Panc1 (cell line): Measurements from ENCODE around the gene HBA1. TPM values are rescaled to one million over a fixed set of nuclear protein-coding genes. Genes with fewer than 3 reads are reported as not detected.
"Not testable (repeated sequence)": the region's sequence is repeated elsewhere in the genome, so short reads cannot be mapped to it uniquely, and the experiment has no call there.

Source experiments
- ATAC-seq: fragments of 200-7000 bp; cut with Tn5 transposase; 2 replicates; pipeline ENCODE4 v1.9.1; 2020; ENCODE audit warnings: mild to moderate bottlenecking, moderate library complexity
- BruUV-seq: library from RNA; stranded (reverse); fragments of 400-500 nt; replicated peaks from 2 replicates; lab custom pipeline; 2021; lab: Mats Ljungman, UMichigan
- CTCF ChIA-PET: fragments of 300-600 bp; sonication (Branson Sonifier 250); formaldehyde crosslinking; loops from one replicate; lab custom pipeline; 2022; ENCODE audit warnings: antibody characterized with exemption; lab: Charles Lee
- POLR2A ChIA-PET: fragments of 300-600 bp; sonication (Branson Sonifier 250); formaldehyde crosslinking; loops from one replicate; lab custom pipeline; 2022; ENCODE audit warnings: antibody characterized with exemption; lab: Charles Lee
- DNase-seq: peaks from one replicate; pipeline ENCODE4 v3.0.0-alpha.2; 2010; ENCODE audit warnings: low read depth, low spot score
- H3K27ac ChIP-seq: 2 replicates; pipeline ENCODE4 v1.5.1; 2011; ENCODE audit warnings: mild to moderate bottlenecking, low read length, inconsistent platforms
- H3K27me3 ChIP-seq: fragments of 200-500 bp; sonication (Bioruptor generic); 2 replicates; pipeline ENCODE4 v1.6.0; 2014; ENCODE audit warnings: low read length, inconsistent platforms; ENCODE audit not compliant: control insufficient read depth, insufficient read depth
- H3K36me3 ChIP-seq: fragments of 200-500 bp; sonication (Bioruptor generic); 2 replicates; pipeline ENCODE4 v1.5.1; 2014; ENCODE audit warnings: inconsistent platforms, mild to moderate bottlenecking, low read length, moderate library complexity; ENCODE audit not compliant: control insufficient read depth, insufficient read depth
- H3K4me1 ChIP-seq: 2 replicates; pipeline ENCODE4 v1.5.1; 2011; ENCODE audit warnings: inconsistent platforms, mild to moderate bottlenecking, low read length, moderate library complexity; ENCODE audit not compliant: control insufficient read depth, insufficient read depth
- H3K4me3 ChIP-seq, 2 experiments: 2 replicates each; pipeline ENCODE4 v1.5.1; 2011 to 2012; ENCODE audit warnings: low read depth in 2 of 2, low read length in 2 of 2, mild to moderate bottlenecking in 2 of 2, inconsistent platforms in 1 of 2, moderate library complexity in 1 of 2
- H3K9me3 ChIP-seq: fragments of 200-500 bp; sonication (Bioruptor generic); 2 replicates; pipeline ENCODE4 v1.5.1; 2014; ENCODE audit warnings: low read depth, mild to moderate bottlenecking, inconsistent platforms, low read length, moderate library complexity; ENCODE audit not compliant: control insufficient read depth, insufficient read depth
- POLR2AphosphoS5 ChIP-seq: IDR thresholded peaks from 2 replicates; pipeline ENCODE4 v1.6.1; 2012; ENCODE audit warnings: mild to moderate bottlenecking, low read depth, low read length, moderate library complexity
- REST ChIP-seq, 2 experiments: IDR thresholded peaks; 2 replicates each; pipeline ENCODE4 v1.6.1; 2011 to 2012; ENCODE audit warnings: low read depth in 2 of 2, control low read depth in 1 of 2, low read length in 1 of 2, mild to moderate bottlenecking in 1 of 2, moderate library complexity in 1 of 2; ENCODE audit not compliant: insufficient read depth in 1 of 2
- SIN3A ChIP-seq: IDR thresholded peaks from 2 replicates; pipeline ENCODE4 v1.6.1; 2012; ENCODE audit warnings: low read depth, mild to moderate bottlenecking, low read length, moderate library complexity, borderline replicate concordance; ENCODE audit not compliant: insufficient read depth
- TCF7L2 ChIP-seq: IDR thresholded peaks from 2 replicates; pipeline ENCODE4 v1.6.1; 2011; ENCODE audit warnings: mild to moderate bottlenecking, low read depth, low read length, inconsistent platforms
- in situ Hi-C: cut with HindIII; loops from 2 replicates; pipeline ENCODE4 v1.10.0; 2016; ENCODE audit warnings: low sequenced_read_pairs, low pct_unique_long_range_greater_than_20kb
- intact Hi-C: fragments of 100-400 bp; cut with micrococcal nuclease; formaldehyde crosslinking; loops from one replicate; pipeline ENCODE4 v1.10.0; 2022; ENCODE audit not compliant: unreplicated experiment
- total RNA-seq: library from RNA; stranded (reverse); gene quantifications from one replicate; pipeline ENCODE4 v1.2.1, GENCODE V29; 2021; ENCODE audit not compliant: unreplicated experiment
- TF ChIP-seq, protein P1 (sequence below): fragments of 450-650 bp; IDR thresholded peaks from 2 replicates; pipeline ENCODE4 v1.5.1; 2017; ENCODE audit warnings: mild to moderate bottlenecking

The HBA1 gene
- total RNA-seq, 1 experiment from 2014 or later = 4.4 TPM

DNA sequence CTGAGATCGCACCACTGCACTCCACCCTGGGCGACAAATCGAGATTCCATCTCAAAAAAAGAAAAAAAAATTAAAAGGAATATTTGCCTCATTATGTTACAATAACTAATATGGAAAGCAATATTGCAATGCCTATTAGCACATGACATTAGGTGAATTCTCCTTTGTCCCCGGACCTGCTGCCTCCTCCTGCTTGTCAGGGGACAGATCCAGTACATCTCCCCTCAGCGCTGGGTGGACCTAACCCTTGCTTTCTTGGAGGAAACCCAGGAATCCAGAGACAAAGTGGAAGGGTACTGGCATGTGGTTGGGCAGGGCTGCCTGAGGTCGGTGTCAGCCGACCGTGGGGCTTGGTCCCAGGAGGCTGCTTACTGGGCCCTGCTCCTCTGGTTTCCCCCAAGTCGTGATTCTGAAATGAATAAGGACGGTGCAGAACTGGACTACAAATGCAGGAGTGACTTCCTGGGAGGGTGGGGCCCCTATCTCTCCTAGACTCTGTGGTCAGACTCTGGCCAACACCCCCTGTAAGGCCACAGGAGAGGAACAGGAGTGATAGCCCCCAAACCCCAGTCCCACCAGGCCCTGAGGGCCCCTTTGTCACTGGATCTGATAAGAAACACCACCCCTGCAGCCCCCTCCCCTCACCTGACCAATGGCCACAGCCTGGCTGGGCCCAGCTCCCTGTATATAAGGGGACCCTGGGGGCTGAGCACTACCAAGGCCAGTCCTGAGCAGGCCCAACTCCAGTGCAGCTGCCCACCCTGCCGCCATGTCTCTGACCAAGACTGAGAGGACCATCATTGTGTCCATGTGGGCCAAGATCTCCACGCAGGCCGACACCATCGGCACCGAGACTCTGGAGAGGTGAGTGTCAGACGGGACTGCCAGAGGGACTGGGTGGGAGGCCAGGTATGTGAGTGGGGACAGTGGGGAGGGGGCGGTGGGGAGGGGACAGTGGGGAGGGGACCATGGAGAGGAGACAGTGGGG lies 24.0 kb upstream of the HBA1 start, which contains the start of gene HBZ:
HBZ (plus strand) TSS at position 504 of the 988 bp plus-strand sequence; CDS start at position 770, 266 bp downstream.
- Histone ChIP-seq H3K4me3 (no peak within 1 kb of the TSS), H3K4me1 (peaks cover 4% of the 10 kb centered on the region), H3K9me3 (no peaks in the 10 kb centered on the region), H3K27me3 (no peaks in the 10 kb centered on the region), H3K27ac (no peak within 1 kb of the TSS), H3K36me3 (no peaks in the 10 kb centered on the region)
- no peak for DNase-seq
- no TSS peak for BruUV-seq
- ChIA-PET CTCF (no interaction called here), POLR2A (no interaction called here)
- intact Hi-C loops = no loop called here
- no peak for ATAC-seq
- in situ Hi-C loops = no loop called here
- no peak for TF ChIP-seq POLR2AphosphoS5
- TF ChIP-seq, protein P1, sequence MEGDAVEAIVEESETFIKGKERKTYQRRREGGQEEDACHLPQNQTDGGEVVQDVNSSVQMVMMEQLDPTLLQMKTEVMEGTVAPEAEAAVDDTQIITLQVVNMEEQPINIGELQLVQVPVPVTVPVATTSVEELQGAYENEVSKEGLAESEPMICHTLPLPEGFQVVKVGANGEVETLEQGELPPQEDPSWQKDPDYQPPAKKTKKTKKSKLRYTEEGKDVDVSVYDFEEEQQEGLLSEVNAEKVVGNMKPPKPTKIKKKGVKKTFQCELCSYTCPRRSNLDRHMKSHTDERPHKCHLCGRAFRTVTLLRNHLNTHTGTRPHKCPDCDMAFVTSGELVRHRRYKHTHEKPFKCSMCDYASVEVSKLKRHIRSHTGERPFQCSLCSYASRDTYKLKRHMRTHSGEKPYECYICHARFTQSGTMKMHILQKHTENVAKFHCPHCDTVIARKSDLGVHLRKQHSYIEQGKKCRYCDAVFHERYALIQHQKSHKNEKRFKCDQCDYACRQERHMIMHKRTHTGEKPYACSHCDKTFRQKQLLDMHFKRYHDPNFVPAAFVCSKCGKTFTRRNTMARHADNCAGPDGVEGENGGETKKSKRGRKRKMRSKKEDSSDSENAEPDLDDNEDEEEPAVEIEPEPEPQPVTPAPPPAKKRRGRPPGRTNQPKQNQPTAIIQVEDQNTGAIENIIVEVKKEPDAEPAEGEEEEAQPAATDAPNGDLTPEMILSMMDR = no peak
- no peak for TF ChIP-seq TCF7L2
- TF ChIP-seq REST (IDR thresholded peaks at IDR 0.05; ENCODE audit: insufficient read depth in 1 of 2, low read depth in 2 of 2, low read length in 1 of 2) = no peak
- no peak for TF ChIP-seq SIN3A

- H3K9me3 ChIP-seq, in situ Hi-C loops, H3K4me1 ChIP-seq, intact Hi-C loops, H3K4me3 ChIP-seq, BruUV-seq, H3K27me3 ChIP-seq, H3K27ac ChIP-seq, H3K36me3 ChIP-seq, CTCF ChIA-PET, POLR2A ChIA-PET, DNase-seq: not testable (repeated sequence)
- peak; percentile 50 for ATAC-seq
Observed at GRCh38 chr16:153129-153521, 23.4 kb upstream of the HBA1 start.

DNA sequence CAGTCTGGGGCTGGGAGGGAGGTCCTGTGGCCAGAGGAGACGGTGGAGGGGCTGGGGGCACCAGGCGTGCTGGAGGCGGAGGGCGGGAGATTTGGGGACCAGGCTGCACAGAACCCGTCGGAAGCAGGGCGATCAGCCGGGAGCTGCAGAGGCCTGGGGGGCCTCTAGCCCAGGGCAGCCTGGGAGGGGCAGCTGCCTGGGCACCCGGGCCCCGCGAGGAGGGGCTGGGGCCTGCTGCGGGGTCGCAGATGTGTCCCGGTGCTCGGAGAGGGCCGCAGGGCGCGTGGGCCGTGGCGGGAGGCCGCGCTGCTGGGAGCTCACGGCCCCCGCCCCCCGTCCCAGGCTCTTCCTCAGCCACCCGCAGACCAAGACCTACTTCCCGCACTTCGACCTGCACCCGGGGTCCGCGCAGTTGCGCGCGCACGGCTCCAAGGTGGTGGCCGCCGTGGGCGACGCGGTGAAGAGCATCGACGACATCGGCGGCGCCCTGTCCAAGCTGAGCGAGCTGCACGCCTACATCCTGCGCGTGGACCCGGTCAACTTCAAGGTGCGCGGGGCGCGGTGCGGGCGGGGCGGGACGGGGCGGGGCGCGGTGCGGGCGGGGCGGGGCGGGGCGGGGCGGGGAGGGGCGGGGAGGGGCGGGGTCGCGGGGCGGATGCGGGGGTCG lies 22.8 kb upstream of the HBA1 start:
- H3K4me1 ChIP-seq, H3K9me3 ChIP-seq, H3K36me3 ChIP-seq, H3K27me3 ChIP-seq, BruUV-seq, intact Hi-C loops, CTCF ChIA-PET, POLR2A ChIA-PET, DNase-seq, H3K4me3 ChIP-seq, in situ Hi-C loops, H3K27ac ChIP-seq: not testable (repeated sequence)
- peak; percentile 66 for ATAC-seq
